Muscle of leg (tissue), 16 donors: ENCODE measurements around the gene PES1. TPM values are rescaled to one million over a fixed set of nuclear protein-coding genes. Genes with fewer than 3 reads are reported as not detected.
A peak's percentile ranks its signal among the peaks of the same experiment; 100 is the strongest.

Experiments used
- DNase-seq: peaks from one replicate; pipeline ENCODE4 v3.0.0; 2013
- H3K27ac ChIP-seq: one replicate; pipeline ENCODE4 v1.5.1; 2013; ENCODE audit warnings: mild to moderate bottlenecking, low read length, control low read depth
- H3K27me3 ChIP-seq: one replicate; pipeline ENCODE4 v1.6.1; 2013; ENCODE audit warnings: low read length; ENCODE audit not compliant: control insufficient read depth, insufficient read depth
- H3K36me3 ChIP-seq: one replicate; pipeline ENCODE4 v1.6.1; 2013; ENCODE audit warnings: low read length; ENCODE audit not compliant: control insufficient read depth, insufficient read depth
- H3K4me1 ChIP-seq: one replicate; pipeline ENCODE4 v1.6.1; 2013; ENCODE audit warnings: low read length; ENCODE audit not compliant: control insufficient read depth, insufficient read depth
- H3K4me3 ChIP-seq: one replicate; pipeline ENCODE4 v1.5.1; 2013; ENCODE audit warnings: low read length, control low read depth
- H3K9me3 ChIP-seq: replicated peaks from 2 replicates; pipeline ENCODE4 v1.6.1; 2013; ENCODE audit warnings: low read depth, low read length; ENCODE audit not compliant: control insufficient read depth
- WGBS: methylation state at CpG from one replicate; pipeline ENCODE4 v1.1.5; 2013; ENCODE audit warnings: missing lambda C conversion rate; ENCODE audit not compliant: insufficient coverage; 5-methylcytosine and 5-hydroxymethylcytosine counted together
- long read RNA-seq, 11 donors: transcript quantifications; one replicate each; lab custom pipeline, GENCODE V29; 2026
- polyA plus RNA-seq, 8 donors: library from polyadenylated mRNA; unstranded; fragments of 120-200 nt; gene quantifications; one replicate each; pipeline versions ENCODE4 v1.2.1 to v1.2.3, GENCODE V29; 2013; ENCODE audit warnings: inconsistent platforms in 1 of 8, low replicate concordance in 1 of 8; ENCODE audit not compliant: insufficient read length in 8 of 8, insufficient read depth in 1 of 8
- total RNA-seq: library from RNA; stranded (reverse); fragments of 120-200 nt; gene quantifications from one replicate; pipeline ENCODE4 v1.2.4, GENCODE V29; 2013

The PES1 gene
- 45.6 TPM for total RNA-seq
- polyA plus RNA-seq, result 10 to 100 TPM; 44.8 to 63.2 (median 52.5) TPM
- long read RNA-seq, donor 1, partial matches to known transcripts, result 0 of 6 reads
- long read RNA-seq, donor 1, other reads (novel, unspliced or antisense), result 0 of 6 reads
- long read RNA-seq, donor 2, result 0 reads
- long read RNA-seq, donor 3, transcript PES1-202 (15 exons, 2,295 nt), result major isoform, 16 of 18 reads
- long read RNA-seq, donor 3, partial matches to known transcripts, result 0 of 18 reads
- long read RNA-seq, donor 3, other reads (novel, unspliced or antisense), result 0 of 18 reads
- long read RNA-seq, donor 4, transcript PES1-202 (15 exons, 2,295 nt), result major isoform, 6 of 7 reads
- long read RNA-seq, donor 4, partial matches to known transcripts, result 0 of 7 reads
- long read RNA-seq, donor 4, other reads (novel, unspliced or antisense), result 0 of 7 reads
- long read RNA-seq, donor 5, transcript PES1-202 (15 exons, 2,295 nt), result major isoform, 15 of 18 reads
- long read RNA-seq, donor 5, partial matches to known transcripts, result 0 of 18 reads
- long read RNA-seq, donor 5, other reads (novel, unspliced or antisense), result 0 of 18 reads
- long read RNA-seq, donor 6, transcript PES1-202 (15 exons, 2,295 nt), result major isoform, 7 of 12 reads
- long read RNA-seq, donor 6, transcript PES1-209 (4 exons, 713 nt), result minor isoform, 5 of 12 reads
- long read RNA-seq, donor 6, partial matches to known transcripts, result 0 of 12 reads
- long read RNA-seq, donor 6, other reads (novel, unspliced or antisense), result 0 of 12 reads
- long read RNA-seq, donor 7, partial matches to known transcripts, result 9 of 20 reads
- long read RNA-seq, donor 7, other reads (novel, unspliced or antisense), result 0 of 20 reads
- long read RNA-seq, donor 8, partial matches to known transcripts, result 0 of 3 reads
- long read RNA-seq, donor 8, other reads (novel, unspliced or antisense), result 0 of 3 reads
- long read RNA-seq, donor 9, partial matches to known transcripts, result 0 of 8 reads
- long read RNA-seq, donor 9, other reads (novel, unspliced or antisense), result 0 of 8 reads
- long read RNA-seq, donor 10, partial matches to known transcripts, result 0 of 9 reads
- long read RNA-seq, donor 10, other reads (novel, unspliced or antisense), result 0 of 9 reads
- long read RNA-seq, donor 11, transcript PES1-202 (15 exons, 2,295 nt), result major isoform, 5 of 8 reads
- long read RNA-seq, donor 11, partial matches to known transcripts, result 0 of 8 reads
- long read RNA-seq, donor 11, other reads (novel, unspliced or antisense), result 0 of 8 reads

DNA sequence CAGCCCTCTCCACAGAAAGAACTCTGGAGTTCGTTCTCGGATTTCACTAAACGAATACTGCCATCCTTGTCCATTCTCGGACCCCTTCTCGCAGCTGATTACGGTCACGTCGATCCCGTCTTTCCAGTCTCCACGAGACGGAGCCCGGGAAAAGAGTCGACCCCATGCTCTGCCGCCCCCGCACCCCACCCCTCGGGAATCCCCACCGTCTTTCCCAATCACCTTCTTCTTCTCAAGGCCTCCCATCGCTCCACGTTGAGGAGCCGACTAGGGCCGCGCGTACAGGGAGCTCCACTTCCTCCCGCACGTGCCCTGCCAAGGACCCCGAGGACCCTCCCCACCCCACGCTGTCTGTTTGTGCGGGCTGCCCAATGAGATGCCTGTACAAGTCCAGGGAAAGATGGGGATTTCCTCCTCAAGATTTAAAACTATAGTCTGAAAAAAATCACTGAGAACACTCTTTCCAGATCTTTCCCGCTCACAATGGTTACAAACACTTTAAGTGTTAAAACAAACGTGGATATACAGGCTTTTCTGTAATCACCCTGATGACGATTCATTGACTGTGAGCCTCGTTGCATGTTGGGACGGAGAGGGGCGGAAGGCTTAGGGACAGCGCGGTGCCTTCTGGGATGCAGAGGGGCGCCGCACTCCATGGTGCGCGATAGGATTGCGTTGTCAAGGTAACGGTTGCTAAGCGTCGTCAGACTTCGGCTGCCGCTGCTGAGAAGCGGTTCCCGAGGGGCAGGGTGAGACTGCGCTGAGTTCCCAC is at the start of gene PES1:
Gene PES1, minus strand, starts transcription at position 323 of the 772 bp plus-strand sequence. Its CDS starts 77 bp downstream, at position 246.
- Histone ChIP-seq H3K27ac (peak within 1 kb of the TSS; percentile 86), H3K4me1 (peaks cover 13% of the 10 kb centered on the region), H3K4me3 (peak within 1 kb of the TSS; percentile 93), H3K27me3 (peaks cover 2% of the 10 kb centered on the region), H3K9me3 (no peaks in the 10 kb centered on the region), H3K36me3 (peaks cover 32% of the 10 kb centered on the region)
- WGBS, result under 1% methylated on average over 48 of the region's 49 CpGs
- DNase-seq, result peak; percentile 99

DNA sequence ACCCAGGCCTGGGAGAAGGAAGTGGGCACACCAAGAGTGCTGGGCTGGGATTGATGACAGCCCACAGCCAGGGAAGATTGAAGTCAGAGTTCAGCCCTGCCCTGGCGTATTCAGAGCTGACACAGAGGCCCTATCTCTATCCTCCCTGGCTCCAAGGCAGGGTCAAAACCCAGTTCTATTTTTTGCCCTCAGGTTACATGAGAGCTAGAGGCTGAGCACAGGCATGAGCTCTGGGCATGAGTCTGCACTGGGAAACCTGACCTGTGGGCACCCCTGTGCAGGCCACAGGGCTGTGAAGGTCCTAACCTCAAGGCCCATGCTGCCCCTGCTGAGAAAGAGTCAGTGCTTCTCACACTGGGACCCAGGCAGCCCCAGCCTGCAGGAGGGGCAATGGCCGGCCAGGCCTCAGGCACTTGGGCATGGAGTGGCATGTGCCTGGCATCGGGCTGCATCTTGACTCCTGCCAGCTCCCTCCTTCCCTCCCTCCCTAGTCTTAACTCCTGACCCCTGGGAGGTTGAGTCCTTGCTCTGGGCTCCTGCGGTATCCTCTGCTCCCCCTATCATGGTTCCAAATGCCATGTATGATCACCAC is 49.2 kb upstream of the PES1 start:
- Histone ChIP-seq H3K9me3 (no peaks in the 10 kb centered on the region), H3K4me1 (peaks cover 23% of the 10 kb centered on the region), H3K4me3 (no peak overlapping the region), H3K36me3 (no peaks in the 10 kb centered on the region), H3K27me3 (no peaks in the 10 kb centered on the region), H3K27ac (no peak overlapping the region)
- peak; percentile 16 for DNase-seq
- WGBS, result 86% methylated on average over 3 of the region's 4 CpGs

GRCh38 chr22:30640361-30640760 is 48.7 kb upstream of the PES1 start:
- H3K4me3 ChIP-seq, result no peak overlapping the region
- 100% methylated on average over 1 of the region's 4 CpGs for WGBS
- no peaks in the 10 kb centered on the region for H3K9me3 ChIP-seq
- no peak for DNase-seq
- H3K27me3 ChIP-seq, result no peaks in the 10 kb centered on the region
- H3K36me3 ChIP-seq, result no peaks in the 10 kb centered on the region
- H3K27ac ChIP-seq, result no peak overlapping the region
- peaks cover 25% of the 10 kb centered on the region for H3K4me1 ChIP-seq

DNA sequence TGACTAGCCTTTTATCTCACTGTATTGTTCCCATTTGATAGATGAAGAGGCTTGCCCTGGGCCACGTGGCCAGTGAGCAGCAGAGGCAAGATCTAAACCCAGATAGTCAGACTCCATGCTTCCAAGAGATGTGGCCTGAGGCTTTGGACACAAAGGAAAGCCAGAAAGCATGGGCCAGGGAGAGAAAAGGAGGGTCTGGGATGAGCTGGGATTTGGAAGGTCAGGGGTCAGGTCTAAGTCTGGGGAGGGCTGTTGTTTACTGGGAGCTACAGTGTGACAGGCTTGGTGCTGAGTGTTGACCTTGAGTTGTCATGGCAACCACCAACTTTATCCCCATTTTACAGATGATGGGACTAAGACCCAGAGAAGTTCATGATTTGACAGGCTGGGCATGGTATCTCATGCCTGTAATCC is 46.0 kb upstream of the PES1 start:
- peaks cover 32% of the 10 kb centered on the region for H3K4me1 ChIP-seq
- H3K36me3 ChIP-seq, result no peaks in the 10 kb centered on the region
- peaks cover 2% of the 10 kb centered on the region for H3K27me3 ChIP-seq
- no peak overlapping the region for H3K4me3 ChIP-seq
- H3K27ac ChIP-seq, result no peak overlapping the region
- no peak for DNase-seq
- WGBS, result 63% methylated on average over 1 of the region's 1 CpG
- H3K9me3 ChIP-seq, result no peaks in the 10 kb centered on the region

- peak; percentile 34 for DNase-seq
- Histone ChIP-seq H3K4me1 (peaks cover 32% of the 10 kb centered on the region), H3K4me3 (peak overlapping the region; percentile 46), H3K36me3 (no peaks in the 10 kb centered on the region), H3K27ac (peak overlapping the region; percentile 71), H3K27me3 (peaks cover 2% of the 10 kb centered on the region), H3K9me3 (no peaks in the 10 kb centered on the region)
- WGBS, result 50% methylated on average over 40 of the region's 45 CpGs
Observed at GRCh38 chr22:30636226-30637077, 44.7 kb upstream of the PES1 start.

DNA sequence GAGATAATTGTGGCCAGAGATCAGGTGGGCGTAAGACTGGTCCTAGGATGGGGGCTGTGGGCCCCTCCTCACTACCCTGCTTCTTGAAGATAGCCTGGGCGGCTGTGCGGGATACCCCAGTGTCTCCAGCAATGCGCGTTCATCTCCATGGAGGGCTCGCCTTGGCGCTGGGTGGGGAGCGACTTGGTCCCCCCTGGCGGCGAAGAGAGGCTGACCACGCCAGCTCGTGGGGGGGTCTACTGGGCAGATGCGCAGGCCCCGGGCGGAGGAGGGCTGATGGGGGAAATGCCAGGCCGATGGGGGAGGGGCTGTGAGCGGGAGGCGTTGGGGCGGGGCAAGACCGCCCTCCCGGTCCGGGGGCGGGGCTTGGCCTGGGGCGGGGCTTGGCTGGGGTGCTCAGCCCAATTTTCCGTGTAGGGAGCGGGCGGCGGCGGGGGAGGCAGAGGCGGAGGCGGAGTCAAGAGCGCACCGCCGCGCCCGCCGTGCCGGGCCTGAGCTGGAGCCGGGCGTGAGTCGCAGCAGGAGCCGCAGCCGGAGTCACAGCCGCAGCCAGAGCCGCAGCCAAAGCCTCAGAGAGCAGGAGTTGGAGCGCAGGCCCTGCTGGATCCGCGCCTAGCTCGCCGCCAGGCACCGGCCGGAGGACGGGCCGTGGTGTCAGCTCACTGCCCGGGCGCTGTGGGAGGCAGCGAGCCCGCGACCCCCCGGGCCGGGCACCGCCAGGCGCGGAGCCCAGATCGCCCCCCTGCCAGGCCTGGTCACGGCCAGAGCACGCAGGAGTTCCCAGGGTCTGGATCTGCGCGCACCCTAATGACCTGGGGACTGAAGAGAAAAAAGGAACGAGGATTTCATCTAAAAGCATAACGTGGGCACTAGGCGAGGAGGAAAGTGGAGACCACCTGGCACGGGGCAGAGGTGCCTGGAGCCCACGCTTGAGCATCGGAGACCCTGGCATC is 43.8 kb upstream of the PES1 start, which contains the start of gene SLC35E4:
Gene SLC35E4, plus strand, starts transcription at position 509 of the 953 bp plus-strand sequence. CDS start 670 bp downstream, outside the sequence.
- Histone ChIP-seq H3K9me3 (no peaks in the 10 kb centered on the region), H3K4me1 (peaks cover 28% of the 10 kb centered on the region), H3K27me3 (peaks cover 2% of the 10 kb centered on the region), H3K27ac (peak within 1 kb of the TSS; percentile 83), H3K36me3 (no peaks in the 10 kb centered on the region), H3K4me3 (peak within 1 kb of the TSS; percentile 46)
- WGBS, result 2% methylated on average over 72 of the region's 75 CpGs
- peak; percentile 93 for DNase-seq

GRCh38 chr22:30634471-30635233 is 42.9 kb upstream of the PES1 start:
- Histone ChIP-seq H3K27me3 (peaks cover 2% of the 10 kb centered on the region), H3K4me1 (peaks cover 28% of the 10 kb centered on the region)
- 8% methylated on average over 26 of the region's 29 CpGs for WGBS

More at GRCh38 chr22:30634471-30635233, 42.9 kb upstream of the PES1 start:
- Histone ChIP-seq H3K9me3 (no peaks in the 10 kb centered on the region), H3K36me3 (no peaks in the 10 kb centered on the region), H3K27ac (peak overlapping the region; percentile 83), H3K4me3 (no peak overlapping the region)
- peak; percentile 84 for DNase-seq
